Gastrocnemius medialis (tissue), 4 donors: ENCODE data around the gene RASA4B.
"Not testable (repeated sequence)": the region's sequence is repeated elsewhere in the genome, so short reads cannot be mapped to it uniquely, and the experiment has no call there.

Experiments used
- CTCF ChIP-seq, 5 experiments: fragments of 450-650 bp in 3 of 5; fragments of 200-600 bp in 2 of 5; sonication (generic) in 2 of 5; IDR thresholded peaks in 4 of 5; conservative IDR thresholded peaks in 1 of 5; 1 replicate in 4 of 5; 2 replicates in 1 of 5; pipeline ENCODE4 v1.5.1; 2016 to 2019; ENCODE audit warnings: antibody characterized with exemption in 5 of 5, mild to moderate bottlenecking in 3 of 5, moderate library complexity in 3 of 5
- POLR2A ChIP-seq, 2 donors: fragments of 450-650 bp; IDR thresholded peaks; one replicate each; pipeline ENCODE4 v1.6.1; 2017; ENCODE audit warnings: antibody characterized with exemption in 2 of 2, mild to moderate bottlenecking in 2 of 2, moderate library complexity in 2 of 2

GRCh38 chr7:102516951-102517350, 626 bp downstream of the RASA4B start:
- not testable (repeated sequence) for TF ChIP-seq CTCF (IDR thresholded peaks at IDR 0.05 in 4 of 5, conservative IDR thresholded peaks at IDR 0.05 in 1 of 5); POLR2A (IDR thresholded peaks at IDR 0.05)
